ENCODE results near the gene KCNAB1.
"Not testable (repeated sequence)": the region's sequence is repeated elsewhere in the genome, so short reads cannot be mapped to it uniquely, and the experiment has no call there.

KCNAB1 gene

DNA sequence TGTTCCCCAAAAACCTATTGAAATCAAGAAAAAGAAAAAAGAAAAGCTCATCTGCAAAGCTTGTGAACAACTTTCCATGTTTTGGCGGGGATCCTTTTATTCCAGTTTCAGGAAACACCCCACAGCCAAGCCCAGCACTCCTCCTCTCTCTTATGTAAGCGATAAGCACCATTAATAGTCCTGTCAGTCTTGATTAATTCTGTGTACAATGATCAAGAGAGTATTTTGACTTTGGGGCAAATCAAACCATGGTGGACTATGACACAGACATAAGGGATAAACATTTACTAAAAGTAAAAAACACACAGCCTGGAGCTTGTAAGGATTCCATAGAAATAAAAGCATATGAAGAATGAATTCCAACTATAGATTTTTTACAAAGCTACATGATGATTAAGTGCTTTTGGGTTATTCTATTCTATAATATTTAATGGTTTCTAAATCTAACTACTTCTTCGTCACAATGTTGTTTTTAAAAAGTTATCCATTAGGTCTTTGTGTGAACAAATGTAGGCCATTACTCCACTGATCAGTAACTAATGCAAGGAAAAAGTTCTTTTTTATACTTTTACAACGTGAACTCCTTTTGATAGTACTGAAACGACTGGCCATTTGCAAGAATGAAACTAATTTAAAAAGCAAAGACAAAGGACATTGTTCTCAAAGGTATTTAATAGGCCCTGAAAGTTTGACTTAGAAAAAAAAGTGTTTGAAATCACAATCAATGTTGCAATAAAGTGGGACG lies 106.5 kb downstream of the KCNAB1 start:
- no peak for DNase-seq

DNA sequence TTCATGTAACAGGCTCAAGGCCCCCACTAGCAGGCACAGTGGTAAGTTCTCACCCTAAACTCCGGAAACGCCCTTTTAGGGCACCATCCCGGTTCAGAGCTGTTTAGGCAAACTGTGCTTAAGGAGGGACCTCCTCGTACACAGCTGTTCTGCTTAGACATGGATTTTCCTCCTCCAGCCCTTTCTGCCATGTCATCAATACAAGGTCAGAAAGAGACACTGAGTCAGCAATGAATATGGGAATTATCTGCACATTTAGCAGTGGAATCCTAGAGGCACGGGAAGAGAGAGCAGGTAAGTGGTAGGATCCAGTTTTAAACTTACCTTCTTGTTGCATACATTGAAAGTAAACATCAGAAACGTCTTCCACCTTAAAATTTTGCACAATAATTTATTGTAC lies 107.3 kb downstream of the KCNAB1 start:
- no peak for DNase-seq

DNA sequence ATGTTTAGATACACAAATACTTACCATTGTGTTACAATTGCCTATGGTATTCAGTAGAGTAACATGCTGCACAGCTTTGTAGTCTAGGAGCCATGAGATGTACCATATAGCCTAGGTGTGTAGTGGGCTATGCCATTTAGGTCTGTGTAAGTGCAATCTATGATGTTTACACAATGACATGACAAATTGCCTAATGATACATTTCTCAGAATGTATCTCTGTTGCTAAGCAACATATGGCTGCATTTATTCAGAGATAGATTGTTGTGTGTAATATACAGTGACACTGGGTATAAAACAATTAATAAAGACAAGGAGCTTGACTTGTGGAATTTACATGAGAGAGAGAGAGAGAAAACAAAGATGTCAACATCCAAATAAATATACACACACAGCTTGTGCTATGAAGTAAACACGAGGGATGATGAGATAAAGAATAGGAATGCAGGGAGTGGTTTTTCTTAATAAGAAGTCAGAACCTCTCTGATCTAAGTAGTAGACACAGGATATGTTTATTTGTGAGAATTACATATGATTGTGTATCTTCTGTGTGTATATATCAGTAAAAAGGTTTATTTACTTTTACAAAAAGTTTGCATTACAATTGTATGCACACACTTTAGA lies 110.0 kb downstream of the KCNAB1 start:
- DNase-seq = no peak

DNA sequence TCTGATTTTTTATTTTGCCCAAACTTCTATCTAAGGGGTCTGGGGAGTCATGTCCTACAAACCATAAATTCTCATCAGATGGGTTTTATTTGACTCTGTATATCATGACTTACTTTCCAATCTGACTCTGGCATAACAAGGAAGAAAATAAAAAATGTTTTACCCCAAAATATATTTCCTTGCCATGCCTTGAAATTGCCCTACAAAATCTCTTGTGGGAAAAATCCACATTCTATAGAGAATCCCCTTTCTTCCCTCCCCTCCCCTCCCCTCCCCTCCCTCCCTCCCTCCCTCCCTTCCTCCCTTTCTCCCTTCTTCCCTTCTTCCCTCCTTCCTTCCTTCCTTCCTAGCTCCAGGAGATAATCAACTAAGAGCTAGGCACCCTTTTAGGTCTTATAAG lies 110.8 kb downstream of the KCNAB1 start:
- not testable (repeated sequence) for DNase-seq

DNA sequence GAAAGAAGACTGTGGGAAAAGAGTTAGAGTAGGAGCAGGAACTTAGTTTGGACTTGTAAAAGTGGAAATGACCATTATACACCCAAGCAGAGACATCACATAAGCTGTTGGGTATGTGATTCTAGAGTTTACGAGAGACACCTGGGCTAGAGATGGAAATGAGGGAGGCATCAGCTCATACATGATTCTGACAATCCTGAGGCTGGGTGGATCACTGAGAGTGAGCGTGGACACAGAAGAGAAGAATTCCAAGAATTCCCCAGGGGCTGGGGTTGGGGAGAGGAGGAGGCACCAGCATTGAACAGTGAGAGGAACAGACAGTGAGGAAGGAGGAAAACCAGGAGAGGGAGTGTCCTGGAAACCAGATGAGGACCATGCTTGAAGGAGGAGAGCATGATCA lies 113.5 kb downstream of the KCNAB1 start:
- no peak for DNase-seq

DNA sequence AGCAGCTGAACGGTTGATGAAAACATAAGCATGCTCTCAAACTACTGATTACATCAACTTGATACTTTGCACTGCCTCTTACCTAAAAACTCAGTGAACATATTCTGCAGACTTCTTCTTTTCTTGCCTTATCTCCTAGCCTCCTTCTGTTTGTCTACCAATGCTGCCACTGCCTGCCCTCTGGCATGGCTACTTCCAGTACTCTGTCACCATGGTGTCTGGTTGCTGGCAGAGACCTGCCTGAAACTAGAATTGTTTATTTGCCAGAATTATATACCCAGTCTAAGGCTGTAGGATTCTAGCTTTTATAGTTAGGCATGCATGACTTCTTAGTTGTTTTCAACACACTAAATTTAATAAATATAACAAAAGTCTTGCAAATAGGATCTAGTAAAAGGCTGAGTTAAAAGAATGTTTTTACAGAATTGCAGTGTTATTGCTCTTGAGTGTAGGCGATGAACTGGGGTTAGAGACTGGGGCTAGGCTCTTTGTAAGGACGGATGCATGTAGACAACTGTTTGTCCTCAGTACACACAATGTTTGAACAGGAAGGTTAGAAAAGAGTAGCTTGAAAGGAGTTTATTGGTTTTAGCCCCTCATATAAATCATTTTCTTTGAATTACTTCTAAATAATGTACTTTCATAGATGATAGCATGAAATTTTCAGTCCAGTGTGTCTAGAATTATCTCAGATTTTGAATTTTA lies 116.3 kb downstream of the KCNAB1 start:
- no peak for DNase-seq

DNA sequence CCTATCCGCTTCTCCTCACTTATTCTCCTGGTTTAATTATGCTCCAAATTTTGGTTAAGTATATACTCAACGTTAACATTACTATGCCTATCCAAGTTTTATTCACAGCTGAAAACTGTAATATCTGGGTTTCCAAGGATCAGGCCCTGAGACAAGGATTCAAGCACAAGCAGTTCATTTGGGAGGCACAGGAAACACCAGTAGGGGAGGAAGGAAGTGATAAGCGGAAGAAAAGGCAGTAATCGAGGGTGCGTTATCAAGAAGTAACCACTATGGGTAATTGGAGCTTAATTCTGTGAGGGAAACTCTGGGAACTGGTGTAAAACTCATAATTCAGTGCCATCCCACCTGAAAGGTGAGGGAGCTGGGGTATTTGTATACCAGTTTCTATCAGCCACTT lies 120.3 kb downstream of the KCNAB1 start:
- no peak for DNase-seq

DNA sequence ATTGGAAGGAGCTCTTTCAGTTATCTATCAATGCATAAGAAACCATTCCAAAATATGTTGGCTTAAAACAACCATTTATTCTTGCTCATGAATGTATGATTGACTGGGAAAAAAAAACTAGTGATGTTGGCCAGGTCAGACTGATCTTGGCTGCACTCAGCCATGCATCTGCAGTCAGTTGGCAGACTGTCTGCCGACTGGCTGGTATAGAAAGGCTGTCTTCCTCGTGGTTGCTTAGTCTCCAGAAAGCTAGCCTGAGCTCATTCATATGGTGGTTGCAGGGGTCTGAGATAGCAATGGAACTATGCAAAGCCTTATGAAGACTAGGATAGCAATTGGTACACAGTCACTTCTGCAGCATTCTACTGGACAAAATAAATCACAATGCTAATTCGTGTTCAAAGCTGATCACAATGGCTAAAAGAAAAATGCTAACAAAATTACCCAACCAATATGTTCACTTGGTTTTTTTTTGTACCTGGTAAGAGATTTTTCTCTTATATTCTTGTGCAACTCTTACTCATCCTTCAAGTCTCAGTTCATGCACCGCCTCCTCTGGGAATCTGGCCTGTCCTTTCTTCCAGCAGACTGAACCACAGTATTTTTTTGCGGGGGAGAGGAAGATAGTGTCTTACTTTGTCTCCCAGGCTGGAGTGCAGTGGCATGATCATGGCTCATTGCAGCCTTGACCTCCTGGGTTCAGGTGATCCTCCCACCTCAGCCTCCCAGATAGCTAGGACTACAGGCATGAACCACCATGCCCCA lies 126.8 kb downstream of the KCNAB1 start:
- DNase-seq = no peak

DNA sequence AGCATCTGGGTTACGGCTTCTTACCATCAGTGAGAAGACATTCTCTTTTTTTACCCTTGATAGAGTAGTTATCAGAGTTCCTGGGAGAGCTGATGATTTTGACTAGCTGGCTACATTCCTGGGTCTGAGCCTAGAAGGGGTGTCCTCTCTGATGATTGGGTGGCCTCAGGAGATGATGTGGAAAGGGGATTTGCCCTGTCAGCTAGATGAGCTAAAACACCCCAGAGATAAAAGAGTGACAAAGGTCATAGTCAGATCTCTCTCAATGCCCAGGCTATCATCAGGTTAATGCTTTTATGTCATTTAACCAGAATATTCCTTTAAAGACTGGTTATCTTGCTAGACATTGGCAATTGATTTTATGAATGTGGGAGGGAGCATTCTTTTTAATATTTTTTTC lies 130.2 kb downstream of the KCNAB1 start:
- no peak for DNase-seq

DNA sequence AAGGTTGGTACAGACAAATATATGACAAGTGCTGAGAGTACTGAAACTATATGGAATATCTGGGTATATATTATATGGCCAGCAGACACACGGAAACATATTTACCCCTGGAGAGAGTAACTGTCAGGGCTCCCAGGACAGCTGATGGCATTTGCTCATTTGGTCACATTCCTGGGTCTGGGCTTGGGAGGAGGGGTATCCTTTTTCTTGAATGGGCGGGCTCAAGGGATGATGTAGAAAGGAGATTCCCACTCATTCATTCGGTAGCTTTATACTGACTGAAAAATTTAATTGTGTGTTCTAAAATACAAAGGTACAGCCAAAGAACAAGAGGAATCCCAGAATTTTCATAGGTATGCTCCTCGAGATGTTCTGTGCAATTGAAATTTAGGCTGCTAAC lies 131.0 kb downstream of the KCNAB1 start:
- DNase-seq = no peak

DNA sequence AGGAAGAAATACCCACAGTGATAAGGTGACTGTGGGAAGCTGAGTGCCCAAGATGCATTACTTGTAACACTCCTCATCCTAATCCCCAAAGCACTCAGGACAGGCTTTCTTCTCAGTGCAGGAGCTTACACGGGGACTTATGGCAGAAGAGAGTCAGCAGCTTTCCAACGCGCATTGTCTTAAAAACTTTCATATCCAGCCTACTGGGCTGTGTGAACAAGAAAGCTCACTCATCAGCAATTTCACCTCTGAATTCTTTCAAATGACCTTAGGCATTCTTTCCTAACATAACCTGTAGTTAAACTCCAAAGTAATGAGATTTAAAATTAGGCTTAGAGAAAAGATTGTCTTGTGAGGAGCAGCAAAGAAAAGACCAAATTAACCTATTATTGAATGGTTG lies 132.3 kb downstream of the KCNAB1 start:
- no peak for DNase-seq

DNA sequence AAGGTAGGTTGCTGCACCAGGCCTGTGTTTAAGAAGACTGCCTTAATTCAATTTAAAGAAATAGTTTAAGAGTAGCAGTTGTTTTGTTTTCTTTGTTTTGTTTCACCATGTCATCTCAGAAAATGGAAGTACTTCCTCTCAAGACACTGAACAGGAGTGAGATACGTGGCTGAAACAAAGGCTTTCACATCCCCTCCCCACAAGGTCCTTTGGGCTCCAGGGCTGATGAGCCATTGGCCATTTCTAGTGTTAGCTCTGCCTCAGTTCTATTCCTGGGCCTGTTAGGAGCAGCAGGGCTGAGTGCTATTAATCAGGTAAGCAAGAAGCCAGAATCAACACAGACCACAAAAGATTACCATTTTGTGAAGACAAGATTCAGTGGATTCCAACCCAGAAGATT lies 132.8 kb downstream of the KCNAB1 start:
- no peak for DNase-seq

DNA sequence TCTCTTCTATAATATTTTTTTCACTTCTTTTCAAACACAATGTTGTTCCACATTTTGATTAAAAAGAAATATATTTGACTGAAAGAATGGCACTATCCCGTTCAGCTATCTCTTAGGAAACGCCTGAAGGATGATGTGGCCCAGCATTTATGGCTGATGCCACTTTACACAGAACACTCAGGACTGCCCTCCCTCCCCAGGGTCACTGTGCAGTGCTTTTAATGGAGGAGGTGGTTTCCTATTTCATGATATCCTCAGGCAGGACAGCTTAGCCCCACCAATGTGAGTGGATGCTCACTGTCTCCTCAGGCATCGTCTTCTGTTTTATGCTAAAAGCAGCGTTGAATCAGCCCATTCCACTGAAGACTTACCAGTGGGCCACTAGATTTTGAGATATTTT lies 135.9 kb downstream of the KCNAB1 start:
- no peak for DNase-seq

DNA sequence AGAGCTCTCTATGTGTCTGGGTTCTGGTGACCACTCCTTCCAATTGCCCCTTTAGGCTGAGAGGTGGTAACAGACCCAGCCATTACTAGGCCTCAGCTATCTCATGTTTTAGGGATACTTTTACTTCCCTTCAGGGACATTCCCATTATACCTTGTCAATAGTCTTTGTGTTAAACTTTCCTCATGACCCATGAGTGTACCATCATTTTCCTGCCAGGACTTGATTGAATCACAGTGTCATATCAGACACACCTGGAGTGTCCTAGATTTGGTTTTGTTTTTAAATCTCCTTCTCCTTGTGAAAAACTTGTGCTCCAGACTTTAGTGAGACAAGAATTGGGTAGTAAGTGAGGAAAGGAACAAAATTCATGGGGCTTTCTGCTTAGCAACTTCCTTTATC lies 136.6 kb downstream of the KCNAB1 start:
- no peak for DNase-seq

DNA sequence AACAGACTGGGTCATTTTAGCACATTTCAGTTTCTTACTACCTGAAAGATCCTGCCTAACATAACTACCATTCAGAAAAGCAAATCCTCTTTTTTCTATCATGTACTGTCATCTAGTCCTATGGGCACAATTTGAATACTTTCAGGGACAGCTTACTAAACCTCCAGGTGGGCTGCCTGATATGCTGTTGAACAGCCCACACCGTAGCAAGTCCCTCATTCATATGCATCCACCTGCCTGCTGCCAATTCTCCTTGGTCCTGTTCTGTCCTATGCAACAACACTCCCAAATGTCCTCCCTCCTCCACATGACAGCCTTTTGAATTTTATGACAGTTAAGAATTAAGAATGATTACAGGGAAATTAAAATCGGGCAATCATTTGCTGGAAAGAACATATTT lies 137.9 kb downstream of the KCNAB1 start:
- no peak for DNase-seq

DNA sequence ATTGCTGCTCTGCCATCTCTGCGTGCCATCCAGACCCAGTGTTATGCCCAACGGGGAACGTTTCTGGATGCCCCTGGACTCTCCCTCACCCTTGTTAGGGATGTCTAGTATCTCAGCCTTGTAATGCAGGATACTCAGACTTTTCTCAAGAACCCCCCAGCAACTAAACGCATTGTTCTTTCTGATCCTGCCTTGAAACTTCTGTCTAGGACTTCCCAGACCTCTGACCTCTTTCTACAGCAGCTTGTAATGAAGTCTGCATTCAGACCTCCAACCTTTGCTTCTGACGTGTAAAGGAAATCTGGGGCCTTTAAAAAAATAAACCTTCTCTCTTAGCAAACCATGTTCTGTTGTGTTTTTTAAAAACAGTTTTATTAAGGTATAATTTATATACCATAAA lies 139.5 kb downstream of the KCNAB1 start:
- no peak for DNase-seq

DNA sequence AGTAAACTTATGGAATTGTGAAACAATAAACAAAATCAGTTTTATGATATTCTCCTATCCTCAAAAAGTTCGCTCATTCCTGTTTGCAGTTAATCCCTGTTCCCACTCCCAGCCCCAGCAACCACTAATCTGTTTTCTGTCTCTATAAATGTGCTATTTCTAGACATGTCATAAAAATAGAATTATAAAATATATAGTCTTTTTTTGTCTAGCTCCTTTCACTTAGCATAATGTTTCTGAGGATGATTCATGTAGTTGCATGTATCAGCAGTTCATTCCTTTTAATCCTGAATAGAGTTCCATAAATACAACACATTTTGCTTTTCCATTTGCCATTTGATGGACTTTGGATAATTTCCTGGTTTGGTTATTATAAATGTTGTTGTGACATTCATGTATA lies 140.0 kb downstream of the KCNAB1 start:
- no peak for DNase-seq

DNA sequence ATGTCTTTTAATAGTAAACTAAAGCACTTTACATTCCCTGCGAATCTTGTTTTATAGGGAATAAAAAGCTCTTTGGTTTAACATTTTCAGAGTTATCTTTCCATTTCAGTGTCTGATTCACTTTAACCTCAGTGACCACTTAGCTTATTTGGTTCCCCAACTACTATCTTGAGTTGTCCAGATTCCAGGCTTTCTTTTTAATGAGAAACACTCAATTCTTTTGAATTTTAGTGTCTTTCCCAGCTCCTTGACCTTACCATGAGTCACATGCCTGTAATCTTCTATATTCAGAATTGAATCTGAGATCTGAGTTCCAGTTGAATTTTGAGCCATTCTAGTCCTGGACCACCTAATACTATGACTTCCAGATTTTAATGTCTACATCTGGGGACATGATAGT lies 144.4 kb downstream of the KCNAB1 start:
- DNase-seq = no peak

DNA sequence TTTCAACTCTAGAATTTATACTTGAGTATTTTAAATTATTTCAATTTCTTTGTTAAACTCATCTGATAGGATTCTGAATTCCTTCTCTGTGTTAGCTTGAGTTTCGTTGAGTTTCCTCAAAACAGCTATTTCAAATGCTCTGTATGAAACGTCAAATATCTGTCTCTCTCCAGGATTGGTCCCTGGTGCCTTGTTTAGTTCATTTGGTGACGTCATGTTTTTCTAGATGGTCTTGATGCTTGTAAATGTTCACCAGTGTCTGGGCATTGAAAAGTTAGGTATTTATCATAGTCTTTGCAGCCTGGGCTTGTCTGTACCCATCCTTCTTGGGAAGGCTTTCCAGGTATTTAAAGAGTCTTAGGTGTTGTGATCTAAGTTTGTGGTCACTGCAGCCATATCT lies 151.1 kb downstream of the KCNAB1 start:
- no peak for DNase-seq

DNA sequence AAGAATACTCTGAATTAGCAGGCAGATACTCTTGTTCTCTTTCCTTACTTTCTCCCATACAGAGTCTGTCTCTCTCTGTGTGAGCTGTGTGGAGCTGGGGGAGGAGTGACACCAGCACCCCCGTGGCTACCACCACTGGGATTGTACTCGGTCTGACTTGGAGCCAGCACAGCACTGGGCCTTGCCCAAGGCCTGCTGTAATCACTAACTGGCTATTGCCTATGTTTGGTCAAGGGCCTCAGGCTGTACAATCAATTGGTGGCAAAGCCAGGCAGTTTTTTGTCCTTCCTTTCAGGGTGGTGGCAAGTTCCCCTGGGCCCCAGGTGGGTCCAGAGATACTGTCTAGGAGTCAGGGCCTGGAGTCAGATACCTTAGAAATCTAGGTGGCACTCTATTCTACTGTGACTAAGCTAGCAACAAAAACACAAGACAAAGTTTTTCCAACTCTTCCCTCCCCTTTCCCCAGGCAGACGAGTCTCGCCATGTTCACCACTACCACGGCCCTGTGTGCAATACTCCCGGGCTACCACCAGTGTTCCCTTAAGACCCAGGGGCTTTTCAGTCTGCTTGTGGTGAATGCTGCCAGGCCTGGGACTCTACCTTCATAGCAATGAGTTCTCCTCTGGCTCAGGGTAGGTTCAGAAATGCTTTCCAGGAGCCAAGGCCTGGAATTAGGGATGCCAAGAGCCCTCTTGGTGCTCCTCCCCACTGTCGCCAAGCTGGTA lies 151.8 kb downstream of the KCNAB1 start:
- no peak for DNase-seq

DNA sequence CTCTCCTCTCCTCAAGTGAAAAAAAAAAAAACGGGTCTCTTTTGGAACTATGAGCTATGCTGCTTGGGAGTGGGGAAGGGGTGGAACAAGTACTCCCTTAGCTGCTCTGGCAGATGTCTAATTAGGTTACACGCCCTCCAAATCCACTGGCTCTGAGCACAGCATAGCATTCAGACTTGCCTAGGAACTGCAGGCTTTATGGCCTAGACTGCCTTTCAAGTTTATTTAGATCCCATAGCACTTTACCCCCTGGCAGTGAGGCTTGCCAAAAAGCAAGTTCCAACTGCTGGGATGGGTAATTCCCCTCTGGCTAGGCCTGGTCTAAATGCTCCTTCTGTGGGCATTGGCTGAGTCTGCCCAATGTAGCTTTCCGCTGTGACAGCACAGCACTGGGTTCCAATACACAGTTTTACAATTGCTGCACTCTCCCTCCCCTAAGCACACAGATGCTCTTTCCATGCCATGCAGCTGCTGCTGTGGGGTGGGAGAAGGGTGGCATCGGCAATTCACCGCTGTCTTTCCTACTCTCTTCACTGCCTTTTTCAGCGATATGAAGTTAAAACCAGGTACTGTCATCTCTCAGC lies 152.8 kb downstream of the KCNAB1 start:
- no peak for DNase-seq

DNA sequence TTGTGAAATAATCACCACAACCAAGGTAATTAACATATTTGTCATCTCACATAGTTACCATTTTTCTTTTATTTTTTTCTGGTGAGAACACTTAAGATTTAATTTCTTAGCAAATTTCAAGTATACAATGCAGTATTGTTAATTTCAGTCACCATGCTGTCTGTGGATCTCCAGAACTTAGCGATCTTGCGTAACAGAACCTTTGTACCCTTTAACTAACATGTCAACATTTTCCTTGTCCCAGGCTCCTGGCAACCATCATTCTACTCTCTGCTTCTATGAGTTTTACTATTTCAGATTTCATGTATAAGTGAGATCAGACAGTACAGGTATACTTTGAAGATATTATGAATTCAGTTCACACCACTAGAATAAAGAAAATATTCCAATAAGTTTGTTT lies 154.4 kb downstream of the KCNAB1 start:
- no peak for DNase-seq

DNA sequence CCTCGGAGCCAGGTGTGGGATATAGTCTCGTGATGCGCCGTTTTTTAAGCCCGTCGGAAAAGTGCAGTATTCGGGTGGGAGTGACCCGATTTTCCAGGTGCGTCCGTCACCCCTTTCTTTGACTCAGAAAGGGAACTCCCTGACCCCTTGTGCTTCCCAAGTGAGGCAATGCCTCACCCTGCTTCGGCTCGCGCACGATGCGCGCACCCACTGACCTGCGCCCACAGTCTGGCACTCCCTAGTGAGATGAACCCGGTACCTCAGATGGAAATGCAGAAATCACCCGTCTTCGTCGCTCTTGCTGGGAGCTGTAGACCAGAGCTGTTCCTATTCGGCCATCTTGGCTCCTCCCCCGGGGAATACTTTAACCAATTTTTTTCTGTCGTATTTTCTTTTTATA lies 164.3 kb downstream of the KCNAB1 start:
- not testable (repeated sequence) for DNase-seq
